Activated naive CD4-positive, alpha-beta T cell (primary cell): ENCODE results near the gene CTSS.

Source experiments
- DNase-seq, 4 experiments: peaks; one replicate each; lab custom pipeline; 2025; lab: John Stamatoyannopoulos, UW

CTSS gene

GRCh38 chr1:150696995-150697927 is 68.3 kb downstream of the CTSS start, which contains the start of gene GOLPH3L:
Gene GOLPH3L (minus strand): TSS chr1:150697154. CDS start chr1:150694838, 2,316 bp downstream.
- DNase-seq = peak; percentile 51 to 75 (median 62)

GRCh38 chr1:150696590-150696989 is 69.0 kb downstream of the CTSS start:
- DNase-seq = no peak

GRCh38 chr1:150696162-150696561 is 69.4 kb downstream of the CTSS start:
- no peak for DNase-seq

GRCh38 chr1:150695561-150695960 is 70.0 kb downstream of the CTSS start:
- no peak for DNase-seq

GRCh38 chr1:150692720-150693119 is 72.9 kb downstream of the CTSS start:
- no peak for DNase-seq

- DNase-seq = no peak
Measured at GRCh38 chr1:150688763-150689162, 76.8 kb downstream of the CTSS start.

GRCh38 chr1:150686275-150686674 is 79.3 kb downstream of the CTSS start:
- DNase-seq = no peak

GRCh38 chr1:150683914-150684313 is 81.7 kb downstream of the CTSS start:
- DNase-seq = no peak
